AG09309 (cell line): ENCODE data around the gene PRXL2A.
"Not testable (repeated sequence)": the region's sequence is repeated elsewhere in the genome, so short reads cannot be mapped to it uniquely, and the experiment has no call there.

Experiments used
- DNase-seq: peaks from one replicate; pipeline ENCODE4 v3.0.0-alpha.2; 2010; ENCODE audit warnings: low read depth
- H3K4me3 ChIP-seq: 2 replicates; pipeline ENCODE4 v1.5.1; 2011; ENCODE audit warnings: mild to moderate bottlenecking, low read depth, low read length, moderate library complexity; ENCODE audit not compliant: control insufficient read depth
- TF ChIP-seq, protein P1 (sequence below): IDR thresholded peaks from 2 replicates; pipeline ENCODE4 v1.5.1; 2011; ENCODE audit warnings: mild to moderate bottlenecking, low read depth, low read length, inconsistent platforms; ENCODE audit not compliant: insufficient read depth, control insufficient read depth; ENCODE audit errors: missing control alignments

Gene PRXL2A

DNA sequence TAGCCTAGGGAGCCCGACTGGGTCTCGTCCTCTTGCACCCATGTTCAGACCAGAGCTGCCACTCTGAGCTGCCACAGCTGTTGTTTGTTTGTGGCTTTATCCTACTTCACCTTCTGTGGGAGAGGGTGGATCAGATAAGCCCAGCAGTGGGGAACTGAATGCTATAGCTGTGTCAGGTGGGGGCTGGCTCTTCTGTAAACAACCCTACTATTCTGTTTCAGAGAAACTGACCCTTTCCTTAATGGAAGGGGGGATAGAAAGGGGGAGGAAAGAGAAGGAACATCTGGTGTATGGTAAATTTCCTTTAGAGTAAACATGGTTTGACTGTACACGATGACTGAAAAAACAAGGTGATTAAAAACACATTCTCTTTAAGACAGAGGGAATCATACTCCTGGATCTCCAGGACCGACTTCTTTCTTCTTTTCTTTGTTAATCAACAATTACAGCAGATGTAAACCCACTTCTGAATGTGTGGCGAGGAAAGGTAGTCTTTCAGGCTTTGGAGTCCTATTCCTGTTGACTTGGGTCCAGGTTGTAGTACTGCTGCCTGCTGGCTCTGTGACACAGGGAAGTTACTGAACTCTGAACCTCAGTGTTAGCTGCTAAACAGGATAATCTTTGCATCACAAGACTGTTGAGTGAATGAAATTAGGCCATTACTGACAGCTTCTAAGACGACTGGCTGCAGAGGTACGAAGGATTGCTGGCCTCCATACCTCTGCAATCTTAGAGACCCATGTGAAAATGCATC lies 6.0 kb downstream of the PRXL2A start:
- DNase-seq: no peak
- no peak overlapping the region for H3K4me3 ChIP-seq
- TF ChIP-seq, protein P1, sequence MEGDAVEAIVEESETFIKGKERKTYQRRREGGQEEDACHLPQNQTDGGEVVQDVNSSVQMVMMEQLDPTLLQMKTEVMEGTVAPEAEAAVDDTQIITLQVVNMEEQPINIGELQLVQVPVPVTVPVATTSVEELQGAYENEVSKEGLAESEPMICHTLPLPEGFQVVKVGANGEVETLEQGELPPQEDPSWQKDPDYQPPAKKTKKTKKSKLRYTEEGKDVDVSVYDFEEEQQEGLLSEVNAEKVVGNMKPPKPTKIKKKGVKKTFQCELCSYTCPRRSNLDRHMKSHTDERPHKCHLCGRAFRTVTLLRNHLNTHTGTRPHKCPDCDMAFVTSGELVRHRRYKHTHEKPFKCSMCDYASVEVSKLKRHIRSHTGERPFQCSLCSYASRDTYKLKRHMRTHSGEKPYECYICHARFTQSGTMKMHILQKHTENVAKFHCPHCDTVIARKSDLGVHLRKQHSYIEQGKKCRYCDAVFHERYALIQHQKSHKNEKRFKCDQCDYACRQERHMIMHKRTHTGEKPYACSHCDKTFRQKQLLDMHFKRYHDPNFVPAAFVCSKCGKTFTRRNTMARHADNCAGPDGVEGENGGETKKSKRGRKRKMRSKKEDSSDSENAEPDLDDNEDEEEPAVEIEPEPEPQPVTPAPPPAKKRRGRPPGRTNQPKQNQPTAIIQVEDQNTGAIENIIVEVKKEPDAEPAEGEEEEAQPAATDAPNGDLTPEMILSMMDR: no peak

DNA sequence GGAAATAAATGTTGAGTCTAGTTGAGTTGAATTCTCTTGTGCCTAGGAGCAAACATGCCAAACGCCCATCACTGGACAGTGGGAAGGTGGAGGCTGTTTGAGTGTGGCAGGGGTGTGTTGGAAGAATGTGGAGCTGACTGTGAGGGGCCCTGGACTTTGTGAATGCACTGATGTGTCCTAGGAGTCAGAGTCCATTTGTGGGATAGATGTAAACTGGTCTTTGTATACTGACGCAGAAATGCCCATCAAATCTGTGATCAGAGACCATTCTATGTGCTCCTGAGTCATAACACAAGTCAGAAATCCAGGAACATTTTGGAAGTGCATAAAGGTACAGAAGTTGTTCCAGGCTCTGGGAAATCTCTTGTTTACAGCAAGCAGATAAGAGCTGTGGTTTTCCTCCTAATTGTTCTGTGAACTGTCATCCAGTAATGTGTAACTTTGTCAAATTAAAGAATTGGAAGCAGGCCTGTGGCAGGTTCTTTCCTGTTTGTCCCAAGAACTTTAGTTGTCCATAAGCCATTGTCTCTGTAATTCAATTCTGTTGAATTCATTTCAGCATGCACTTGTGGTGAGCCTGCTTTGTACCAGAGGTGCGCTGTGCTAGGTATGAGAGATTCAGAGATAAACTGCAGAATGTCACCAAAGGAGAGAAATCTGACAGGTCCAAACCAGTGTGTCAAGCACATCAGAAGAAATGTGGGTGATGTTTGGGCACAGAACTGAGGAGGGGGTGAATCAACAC lies 7.6 kb downstream of the PRXL2A start:
- TF ChIP-seq, protein P1: no peak
- DNase-seq: no peak
- H3K4me3 ChIP-seq: no peak overlapping the region

DNA sequence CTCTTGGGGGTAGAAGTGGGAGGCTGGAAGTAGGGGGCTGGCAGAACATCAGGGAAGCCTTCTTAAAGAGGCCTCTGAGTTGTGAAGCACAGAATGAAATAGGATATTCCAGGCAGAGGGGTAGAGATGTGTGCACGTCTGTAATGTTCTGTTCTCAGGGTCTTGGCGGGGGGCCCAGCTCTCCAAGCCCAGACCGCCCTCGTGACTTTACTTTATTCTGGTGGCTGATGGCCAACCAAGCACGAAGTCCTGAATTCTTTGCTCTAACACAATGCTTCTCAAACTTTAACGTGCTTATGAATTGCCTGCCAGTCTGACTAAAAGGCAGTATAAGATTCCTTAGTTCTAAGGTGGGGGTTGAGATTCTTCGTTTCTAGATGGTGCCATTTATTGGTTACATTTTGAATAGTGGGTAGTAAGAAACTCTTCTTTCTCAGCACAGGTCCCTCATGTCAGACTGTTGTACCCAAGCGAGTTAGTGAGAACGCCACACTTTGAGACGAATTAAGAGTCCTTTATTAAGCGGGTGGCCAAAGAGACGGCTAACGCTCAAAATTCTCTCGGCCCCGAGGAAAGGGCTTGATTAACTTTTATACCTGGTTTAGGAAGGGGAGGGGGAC lies 8.2 kb downstream of the PRXL2A start:
- TF ChIP-seq, protein P1: no peak
- DNase-seq: no peak
- H3K4me3 ChIP-seq: no peak overlapping the region

DNA sequence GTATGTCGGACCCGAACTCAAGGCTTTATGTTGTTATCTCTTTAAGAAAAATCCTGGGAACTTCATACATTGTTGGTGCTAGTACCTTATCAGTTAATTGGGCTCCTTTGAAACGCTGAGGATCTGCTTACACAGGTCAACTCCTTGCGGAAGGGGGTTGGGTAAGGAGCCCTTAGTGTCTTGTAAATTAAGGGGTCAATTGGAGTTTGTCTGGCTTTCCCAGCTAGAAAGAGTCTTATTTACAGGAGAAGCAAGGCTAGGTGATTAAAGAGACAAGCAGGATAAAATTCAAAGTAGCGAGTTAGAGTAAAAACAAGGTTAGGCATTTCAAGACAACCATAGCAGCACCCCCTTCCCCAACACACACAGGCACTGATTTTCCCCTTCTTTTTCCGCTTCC lies 8.9 kb downstream of the PRXL2A start:
- H3K4me3 ChIP-seq: not testable (repeated sequence)

DNA sequence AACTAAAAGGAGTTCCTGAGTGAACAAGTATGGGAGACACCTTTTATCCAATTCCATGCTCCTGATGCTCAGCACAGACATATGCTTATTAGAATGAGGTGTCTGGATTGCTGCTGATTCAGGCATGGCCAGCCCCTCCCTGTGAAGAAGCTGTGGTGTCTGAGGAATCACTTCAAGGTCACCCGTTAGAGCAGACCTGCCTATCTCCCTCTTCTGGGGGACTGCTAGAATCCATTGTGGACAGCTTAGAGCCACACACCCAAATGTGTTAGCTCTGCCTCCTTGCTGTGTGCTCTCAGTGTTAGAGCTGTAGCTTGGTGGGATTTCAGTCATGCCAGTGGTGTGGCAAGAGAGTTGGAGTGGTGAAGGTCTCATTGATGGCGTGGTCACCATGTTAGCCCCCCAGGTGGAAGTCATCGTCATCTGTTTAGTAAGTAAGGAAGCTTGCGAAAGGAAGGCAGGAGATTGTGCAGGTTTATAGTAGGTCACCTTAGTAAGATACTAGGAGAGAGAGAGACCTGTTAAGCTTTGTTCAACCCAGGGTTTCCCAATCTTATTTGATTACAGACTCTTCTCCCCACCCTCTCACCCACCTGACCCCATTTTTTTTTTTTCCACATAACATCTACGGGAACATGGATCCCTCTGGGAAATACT lies 12.8 kb downstream of the PRXL2A start:
- TF ChIP-seq, protein P1: no peak
- no peak overlapping the region for H3K4me3 ChIP-seq
- DNase-seq: no peak

More for the DNA sequence above, 8.9 kb downstream of the PRXL2A start:
- DNase-seq: not testable (repeated sequence)

DNA sequence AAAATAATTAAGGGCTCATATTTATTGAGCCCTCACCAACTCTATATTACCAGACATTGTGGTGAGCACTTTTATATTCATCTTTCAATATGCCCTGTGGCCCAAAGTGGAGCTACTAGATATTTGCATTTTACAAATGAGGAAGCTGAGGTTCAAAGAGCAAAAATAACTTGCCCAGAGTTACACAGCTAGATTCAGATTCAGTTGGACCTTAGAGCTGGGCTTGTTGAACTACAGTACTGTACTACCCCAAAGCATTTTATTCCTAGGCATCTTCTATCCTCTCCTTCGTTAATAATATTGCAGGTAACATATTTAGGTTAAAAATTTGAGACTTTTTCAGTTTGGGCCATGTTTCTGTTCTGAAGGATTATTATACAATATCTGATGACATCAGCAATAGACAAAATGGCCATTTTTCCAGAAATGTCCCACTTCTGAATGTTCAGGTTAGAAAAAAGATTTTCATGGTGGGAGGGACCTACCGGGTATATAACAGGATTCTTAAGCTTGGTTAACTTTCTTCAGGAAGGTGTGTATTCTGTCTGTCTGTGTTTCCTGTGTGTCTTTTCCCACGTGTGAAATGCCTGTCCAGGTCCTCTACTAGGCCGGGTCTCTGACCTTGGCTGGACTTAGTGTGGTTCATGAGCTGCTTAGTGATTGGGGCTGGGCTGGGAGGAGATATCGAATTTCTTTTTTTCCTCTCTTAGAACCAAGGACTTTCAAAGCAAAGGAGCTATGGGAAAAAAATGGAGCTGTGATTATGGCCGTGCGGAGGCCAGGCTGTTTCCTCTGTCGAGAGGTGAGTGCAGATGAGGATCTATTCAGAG lies 13.6 kb downstream of the PRXL2A start:
- no peak for DNase-seq
- H3K4me3 ChIP-seq: no peak overlapping the region
- TF ChIP-seq, protein P1: no peak
